ENCODE results near the gene SFMBT2.

- TF ChIP-seq YY1 (IDR thresholded peaks at IDR 0.05; ENCODE audit: insufficient read depth, insufficient read length) (no peak), SUZ12 (IDR thresholded peaks at IDR 0.05; ENCODE audit: extremely low read depth, insufficient read depth, insufficient read length) (no peak)
These were observed 33.1 kb downstream of the SFMBT2 start for GRCh38 chr10:7377614-7378248.

All from NT2/D1 (cell line).